K562 (cell line): ENCODE data around the gene EPGN. TPM values are rescaled to one million over a fixed set of nuclear protein-coding genes. Genes with fewer than 3 reads are reported as not detected.

Source experiments
- ATAC-seq: fragments of 200-7000 bp; cut with Tn5 transposase; 3 replicates; pipeline ENCODE4 v1.9.1; 2020; ENCODE audit warnings: moderate library complexity
- BruUV-seq: library from RNA; stranded (reverse); fragments of 400-500 nt; replicated peaks from 2 replicates; lab custom pipeline; 2021; lab: Mats Ljungman, UMichigan
- CTCF ChIA-PET: fragments of 300-600 bp; formaldehyde crosslinking; extraction: SDS; loops from one replicate; lab custom pipeline; 2021; ENCODE audit warnings: low intra/inter-chr PET ratio; lab: Yijun Ruan, JAX
- POLR2A ChIA-PET: fragments of 300-600, 350-650 bp; sonication (Branson Sonifier 250); formaldehyde crosslinking; extraction: SDS; loops from one replicate; lab custom pipeline; 2021; ENCODE audit warnings: antibody characterized with exemption, inconsistent platforms; lab: Yijun Ruan, JAX
- DNase-seq, 4 experiments: peaks; one replicate each; pipeline versions ENCODE4 v3.0.0 to v3.0.0-alpha.2; 2011 to 2018; ENCODE audit warnings: low spot score in 3 of 4, mixed read lengths in 3 of 4; ENCODE audit errors: extremely low read depth in 1 of 4
- FAIRE-seq: peaks from 2 replicates; lab custom pipeline; 2011; peaks lifted over from hg19 to GRCh38; lab: Jason Lieb, UNC
- H2AFZ ChIP-seq: 2 replicates; pipeline ENCODE4 v1.6.0; 2011; ENCODE audit warnings: low read depth, low read length, control low read depth, inconsistent platforms
- H3K27ac ChIP-seq: fragments of 200-600 bp; 3 replicates; pipeline ENCODE4 v1.8.0; 2011; ENCODE audit warnings: low read depth, mild to moderate bottlenecking, control low read depth, inconsistent platforms, low read length, moderate library complexity, mixed read lengths; ENCODE audit errors: extremely low read depth
- H3K27me3 ChIP-seq, 2 experiments: fragments of 300-600 bp in 1 of 2; 2 replicates in 1 of 2; 3 replicates in 1 of 2; pipeline versions ENCODE4 v1.6.0 to v1.8.0; 2011; ENCODE audit warnings: inconsistent platforms in 2 of 2, low read length in 2 of 2, mild to moderate bottlenecking in 1 of 2, mixed read lengths in 1 of 2, moderate library complexity in 1 of 2; ENCODE audit not compliant: control insufficient read depth in 2 of 2, insufficient read depth in 2 of 2
- H3K36me3 ChIP-seq: fragments of 300-600 bp; 3 replicates; pipeline ENCODE4 v1.8.0; 2011; ENCODE audit warnings: mild to moderate bottlenecking, low read length, inconsistent platforms; ENCODE audit not compliant: control insufficient read depth, insufficient read depth
- H3K4me1 ChIP-seq, 2 experiments: fragments of 200-600 bp in 1 of 2; replicated peaks in 1 of 2; 2 replicates in 1 of 2; 3 replicates in 1 of 2; pipeline versions ENCODE4 v1.5.1 to v1.8.0; 2011; ENCODE audit warnings: inconsistent platforms in 2 of 2, low read length in 2 of 2, mild to moderate bottlenecking in 1 of 2, mixed read lengths in 1 of 2, moderate library complexity in 1 of 2; ENCODE audit not compliant: control insufficient read depth in 2 of 2, insufficient read depth in 2 of 2
- H3K4me2 ChIP-seq: 2 replicates; pipeline ENCODE4 v1.6.1; 2011; ENCODE audit warnings: low read length, control low read depth, inconsistent platforms, mixed read lengths; ENCODE audit not compliant: insufficient read depth
- H3K4me3 ChIP-seq: fragments of 200-600 bp; sonication (generic), shearing (Covaris generic); 2 replicates; pipeline ENCODE4 v1.5.1; 2016; ENCODE audit warnings: control low read depth, inconsistent platforms
- H3K79me2 ChIP-seq: fragments of 200-600 bp; 3 replicates; pipeline ENCODE4 v1.8.0; 2011; ENCODE audit warnings: low read length, inconsistent platforms; ENCODE audit not compliant: control insufficient read depth, insufficient read depth
- H3K9ac ChIP-seq, 2 experiments: 2 replicates each; pipeline versions ENCODE4 v1.6.0 to v1.6.1; 2011; ENCODE audit warnings: low read depth in 2 of 2, low read length in 2 of 2, control low read depth in 1 of 2, inconsistent platforms in 1 of 2, mild to moderate bottlenecking in 1 of 2, mixed read lengths in 1 of 2; ENCODE audit not compliant: insufficient read depth in 1 of 2
- H3K9me1 ChIP-seq: one replicate; pipeline ENCODE4 v1.6.0; 2011; ENCODE audit warnings: inconsistent platforms, mild to moderate bottlenecking, low read length, moderate library complexity; ENCODE audit not compliant: control insufficient read depth, insufficient read depth
- H3K9me3 ChIP-seq: replicated peaks from 2 replicates; pipeline ENCODE4 v1.5.1; 2011; ENCODE audit warnings: low read depth, low read length, inconsistent platforms; ENCODE audit not compliant: control insufficient read depth, insufficient read depth
- H4K20me1 ChIP-seq: replicated peaks from 2 replicates; pipeline ENCODE4 v1.6.1; 2011; ENCODE audit warnings: low read length, inconsistent platforms, mixed read lengths; ENCODE audit not compliant: control insufficient read depth, insufficient read depth
- ADNP ChIP-seq: fragments of 200-800 bp; sonication (Bioruptor generic); IDR thresholded peaks from 2 replicates; pipeline ENCODE4 v1.6.1; 2016; ENCODE audit warnings: missing genetic modification characterization, missing compliant biosample characterization
- BRF1 ChIP-seq: IDR thresholded peaks from 3 replicates; pipeline ENCODE4 v1.6.1; 2011; ENCODE audit warnings: borderline replicate concordance, mild to moderate bottlenecking; ENCODE audit not compliant: insufficient read length; ENCODE audit errors: extremely low read depth
- FOXJ3 ChIP-seq: sonication (generic); formaldehyde crosslinking; IDR thresholded peaks from 2 replicates; pipeline ENCODE4 v1.4.0; 2020; ENCODE audit warnings: mild to moderate bottlenecking, missing genetic modification reagents
- FOXM1 ChIP-seq, 2 experiments: fragments of 450-650 bp in 1 of 2; sonication (generic) in 1 of 2; formaldehyde crosslinking in 1 of 2; IDR thresholded peaks; 2 replicates each; pipeline versions ENCODE4 v1.6.1 to v1.9.0; 2017 to 2022; ENCODE audit warnings: low read depth in 2 of 2, mild to moderate bottlenecking in 2 of 2, missing genetic modification reagents in 1 of 2, moderate library complexity in 1 of 2
- IFI16 ChIP-seq: fragments of 250-450 bp; sonication (Bioruptor Pico); IDR thresholded peaks from 2 replicates; pipeline ENCODE4 v2.1.2; 2022; ENCODE audit warnings: mild to moderate bottlenecking, inconsistent platforms
- KAT7 ChIP-seq: sonication (generic); formaldehyde crosslinking; IDR thresholded peaks from 2 replicates; pipeline ENCODE4 v1.8.0; 2022; ENCODE audit warnings: missing genetic modification reagents, mild to moderate bottlenecking, borderline replicate concordance
- KDM4B ChIP-seq, 2 experiments: fragments of 450-650 bp in 1 of 2; sonication (generic) in 1 of 2; IDR thresholded peaks; 2 replicates each; pipeline ENCODE4 v1.6.1; 2016 to 2017; ENCODE audit warnings: borderline replicate concordance in 2 of 2, antibody characterized with exemption in 1 of 2, low read depth in 1 of 2, mild to moderate bottlenecking in 1 of 2
- L3MBTL2 ChIP-seq: fragments of 450-650 bp; IDR thresholded peaks from 2 replicates; pipeline ENCODE4 v1.6.1; 2016; ENCODE audit warnings: mild to moderate bottlenecking, moderate library complexity
- PHF21A ChIP-seq: fragments of 450-650 bp; IDR thresholded peaks from 2 replicates; pipeline ENCODE4 v1.6.1; 2017; ENCODE audit warnings: low read depth, borderline replicate concordance
- POLR2H ChIP-seq: IDR thresholded peaks from 2 replicates; pipeline ENCODE4 v1.6.1; 2016; ENCODE audit warnings: missing genetic modification characterization, low read depth, mild to moderate bottlenecking, control low read depth, missing compliant biosample characterization, moderate library complexity
- SIN3B ChIP-seq: fragments of 450-650 bp; IDR thresholded peaks from 2 replicates; pipeline ENCODE4 v1.6.1; 2017; ENCODE audit warnings: low read depth, mild to moderate bottlenecking, moderate library complexity
- SMAD1 ChIP-seq: fragments of 150-350 bp; IDR thresholded peaks from 2 replicates; pipeline ENCODE4 v1.6.1; 2014; ENCODE audit warnings: low read length, low read depth; ENCODE audit not compliant: partially characterized antibody
- TEAD1 ChIP-seq, 2 experiments: fragments of 450-650 bp in 1 of 2; sonication (generic) in 1 of 2; formaldehyde crosslinking; IDR thresholded peaks; 2 replicates each; pipeline versions ENCODE4 v1.4.0 to v1.8.0; 2020 to 2022; ENCODE audit warnings: mild to moderate bottlenecking in 2 of 2, missing genetic modification reagents in 1 of 2
- ZNF165 ChIP-seq: fragments of 250-450 bp; sonication (Bioruptor Pico); IDR thresholded peaks from 2 replicates; pipeline ENCODE4 v1.4.0; 2020; ENCODE audit warnings: borderline replicate concordance
- ZNF282 ChIP-seq: sonication (generic); formaldehyde crosslinking; IDR thresholded peaks from 2 replicates; pipeline ENCODE4 v1.8.1; 2023; ENCODE audit warnings: missing genetic modification reagents
- ZNF316 ChIP-seq: fragments of 450-650 bp; IDR thresholded peaks from 2 replicates; pipeline ENCODE4 v1.6.1; 2016
- WGBS: fragments of 100-300 bp; shearing (Covaris generic); methylation state at CpG from one replicate; pipeline ENCODE4 v1.1.6; 2016; ENCODE audit warnings: low coverage, mixed read lengths; ENCODE audit not compliant: insufficient coverage; ENCODE audit errors: missing lambda C conversion rate; 5-methylcytosine and 5-hydroxymethylcytosine counted together
- in situ Hi-C: fragments of 300-500 bp; cut with MboI; formaldehyde crosslinking; loops from 4 replicates; pipeline ENCODE4 v1.15.0; 2018; ENCODE audit warnings: inconsistent platforms, mixed read lengths
- intact Hi-C: fragments of 100-400 bp; cut with micrococcal nuclease; formaldehyde crosslinking; loops from 2 replicates; pipeline ENCODE4 v1.14.2; 2022
- polyA plus RNA-seq, 8 experiments: library from polyadenylated mRNA; depleted of rRNA in 4 of 8; stranded (reverse) in 5 of 8; unstranded in 3 of 8; fragments of >200 nt; fragmentation: Nextera tagmentation in 2 of 8; fragmentation: Illumina TruSeq in 1 of 8; extraction: Ambion mirVana in 2 of 8; extraction: Trizol in 1 of 8; gene quantifications; 2 replicates each; pipeline versions ENCODE4 v1.2.1 to v1.2.3, GENCODE V29; 2011 to 2014; ENCODE audit warnings: inconsistent platforms in 1 of 8, missing spikeins in 1 of 8
- total RNA-seq, 7 experiments: library from RNA; depleted of rRNA in 6 of 7; stranded (reverse); fragments of >200 nt in 6 of 7; fragmentation: Illumina TruSeq in 2 of 7; extraction: Trizol in 2 of 7; gene quantifications; 2 replicates each; pipeline versions ENCODE4 v1.2.1 to v1.2.3, GENCODE V29; 2011 to 2021; ENCODE audit warnings: low replicate concordance in 1 of 7
- TF ChIP-seq, protein P1 (sequence below): fragments of 450-650 bp; formaldehyde crosslinking; conservative IDR thresholded peaks from 2 replicates; pipeline ENCODE4 v1.4.0; 2022; ENCODE audit warnings: mild to moderate bottlenecking, missing genetic modification characterization

The EPGN gene
- total and polyA plus RNA-seq, 9 of the 15 experiments (the other 6 are each of a cell fraction or from before 2014, with no cell fraction given) = 0.10 to 0.56 TPM; not detected in 7

DNA sequence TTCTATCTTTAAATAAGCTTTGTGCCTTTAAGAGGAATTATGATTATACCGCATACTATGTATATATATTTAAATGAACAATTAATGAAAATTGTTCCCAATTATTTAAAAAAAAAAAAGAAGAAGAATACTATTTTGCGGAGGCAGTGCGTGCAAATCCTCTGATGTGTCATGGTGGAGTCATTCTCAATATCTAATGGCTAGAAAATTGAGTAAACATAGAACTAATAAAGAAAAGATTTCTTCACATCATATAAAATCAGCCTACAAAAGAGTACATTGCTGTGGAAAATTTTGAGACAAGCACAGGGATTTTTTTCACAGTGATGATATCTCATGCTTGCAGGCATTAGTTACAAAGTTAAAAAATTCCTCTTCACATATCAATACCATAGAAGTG is 54.1 kb downstream of the EPGN start (continued):
- TF ChIP-seq, protein P1, sequence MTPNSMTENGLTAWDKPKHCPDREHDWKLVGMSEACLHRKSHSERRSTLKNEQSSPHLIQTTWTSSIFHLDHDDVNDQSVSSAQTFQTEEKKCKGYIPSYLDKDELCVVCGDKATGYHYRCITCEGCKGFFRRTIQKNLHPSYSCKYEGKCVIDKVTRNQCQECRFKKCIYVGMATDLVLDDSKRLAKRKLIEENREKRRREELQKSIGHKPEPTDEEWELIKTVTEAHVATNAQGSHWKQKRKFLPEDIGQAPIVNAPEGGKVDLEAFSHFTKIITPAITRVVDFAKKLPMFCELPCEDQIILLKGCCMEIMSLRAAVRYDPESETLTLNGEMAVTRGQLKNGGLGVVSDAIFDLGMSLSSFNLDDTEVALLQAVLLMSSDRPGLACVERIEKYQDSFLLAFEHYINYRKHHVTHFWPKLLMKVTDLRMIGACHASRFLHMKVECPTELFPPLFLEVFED (CRISPR knock-in tag) = no peak
- TF ChIP-seq IFI16 (CRISPR knock-in tag) = no peak

DNA sequence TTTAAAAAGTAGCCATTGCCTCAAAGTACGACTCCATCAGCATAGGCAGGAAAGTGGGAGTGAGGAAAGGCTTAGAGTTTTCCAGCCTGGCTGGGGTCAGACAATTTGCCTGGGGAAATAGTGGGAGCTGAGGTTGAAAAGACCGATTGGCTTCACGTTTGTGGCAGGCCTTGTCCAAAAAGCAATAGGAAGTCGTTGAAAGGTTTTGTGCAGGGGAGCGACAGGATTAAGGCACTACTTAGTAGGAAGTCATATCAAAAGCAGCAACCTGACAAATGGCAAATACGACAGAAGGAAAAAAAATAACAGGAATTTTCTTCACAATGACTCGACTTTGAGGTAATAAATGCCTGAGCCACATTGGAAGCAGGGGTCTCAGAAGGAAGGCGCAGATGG is 56.0 kb downstream of the EPGN start:
- Histone ChIP-seq H3K9me3 (no peaks in the 10 kb centered on the region), H3K9ac (peak overlapping the region; percentile 70 to 91; a peak in 3 of 4 replicates), H3K9me1 (no peaks in the 10 kb centered on the region), H4K20me1 (no peaks in the 10 kb centered on the region), H3K79me2 (peaks cover 52% of the 10 kb centered on the region), H2AFZ (peak overlapping the region; percentile 97), H3K4me3 (peak overlapping the region; percentile 63), H3K36me3 (no peaks in the 10 kb centered on the region), H3K4me1 (peaks cover 5 to 11% of the 10 kb centered on the region in 2 experiments; a peak in 2 of 5 replicates), H3K4me2 (peak overlapping the region; percentile 89), H3K27ac (peak overlapping the region; percentile 81), H3K27me3 (no peaks in the 10 kb centered on the region)
- ATAC-seq (peak; percentile 6), DNase-seq (peak in 1 of 4 experiments; percentile 22), FAIRE-seq (peak; percentile 26)
- in situ Hi-C loops (no loop called here), intact Hi-C loops (loop anchor here (1.0 kb wide), 1 partner anchor 34 kb away; no protein-coding TSS in a partner anchor)
- ChIA-PET CTCF (no interaction called here), POLR2A (interaction anchor here (0.6 to 1.1 kb wide), 4 partner anchors 17 to 325 kb away, joined by 3 to 5 read pairs (median 4); partner anchors contain the start of gene AREG)
- TSS peak; percentile 62 for BruUV-seq
- WGBS = 8% methylated on average over 8 of the region's 8 CpGs
- TF ChIP-seq TEAD1 (CRISPR knock-in tag; IDR thresholded peaks at IDR 0.05) (no peak), ZNF282 (CRISPR knock-in tag) (no peak), L3MBTL2 (peak; percentile 35; the same call in 1 of the 2 replicates), KDM4B (IDR thresholded peaks at IDR 0.05; ENCODE audit: borderline replicate concordance in 2 of 2, low read depth in 1 of 2) (no peak), KAT7 (no peak), ZNF316 (no peak), SIN3B (no peak), BRF1 (no peak), PHF21A (no peak), FOXM1 (IDR thresholded peaks at IDR 0.05; ENCODE audit: low read depth) (no peak), FOXM1 (CRISPR knock-in tag; IDR thresholded peaks at IDR 0.05; ENCODE audit: low read depth) (no peak), SMAD1 (no peak), ADNP (no peak), POLR2H (no peak), FOXJ3 (CRISPR knock-in tag) (no peak), ZNF165 (no peak)
